Naive thymus-derived CD4-positive, alpha-beta T cell (primary cell): ENCODE measurements around the gene KCNH8. TPM values are rescaled to one million over a fixed set of nuclear protein-coding genes. Genes with fewer than 3 reads are reported as not detected.
"Not testable (repeated sequence)": the region's sequence is repeated elsewhere in the genome, so short reads cannot be mapped to it uniquely, and the experiment has no call there.

Experiments
- ATAC-seq: fragments of 150-1000 bp; cut with Tn5 transposase; 2 replicates; pipeline ENCODE4 v1.10.0; 2021; ENCODE audit warnings: mild to moderate bottlenecking, moderate library complexity
- CTCF ChIA-PET: fragments of 350-600 bp; sonication (Branson Sonifier 250); formaldehyde crosslinking; loops from one replicate; lab custom pipeline; 2021; ENCODE audit warnings: antibody characterized with exemption; lab: Charles Lee
- POLR2A ChIA-PET: fragments of 350-600 bp; sonication (Branson Sonifier 250); formaldehyde crosslinking; loops from one replicate; lab custom pipeline; 2021; ENCODE audit warnings: antibody characterized with exemption, inconsistent platforms; lab: Charles Lee
- DNase-seq, 9 donors: peaks; one replicate each; pipeline versions ENCODE4 v3.0.0 to v3.0.0-alpha.2; 2020 to 2022; ENCODE audit warnings: mixed read lengths in 1 of 9
- H3K27ac ChIP-seq: one replicate; pipeline ENCODE4 v1.7.0; 2013; ENCODE audit warnings: mild to moderate bottlenecking, low read depth, low read length, moderate library complexity
- H3K27me3 ChIP-seq, 2 donors: one replicate each; pipeline ENCODE4 v1.7.0; 2013; ENCODE audit warnings: low read length in 2 of 2, mild to moderate bottlenecking in 2 of 2, moderate library complexity in 2 of 2; ENCODE audit not compliant: control insufficient read depth in 2 of 2, insufficient read depth in 2 of 2
- H3K36me3 ChIP-seq, 3 experiments: 1 replicate in 2 of 3; 2 replicates in 1 of 3; pipeline ENCODE4 v1.7.0; 2013; ENCODE audit warnings: low read length in 3 of 3, mild to moderate bottlenecking in 3 of 3, moderate library complexity in 1 of 3; ENCODE audit not compliant: insufficient read depth in 3 of 3, control insufficient read depth in 2 of 3
- H3K4me1 ChIP-seq, 2 donors: one replicate each; pipeline ENCODE4 v1.7.0; 2013; ENCODE audit warnings: low read length in 2 of 2, mild to moderate bottlenecking in 2 of 2, moderate library complexity in 1 of 2; ENCODE audit not compliant: control insufficient read depth in 2 of 2, insufficient read depth in 2 of 2
- H3K4me3 ChIP-seq: 2 replicates; pipeline ENCODE4 v1.7.0; 2013; ENCODE audit warnings: mild to moderate bottlenecking, low read length
- H3K9me3 ChIP-seq, 3 experiments: 1 replicate in 2 of 3; 2 replicates in 1 of 3; pipeline ENCODE4 v1.7.0; 2013; ENCODE audit warnings: low read length in 3 of 3; ENCODE audit not compliant: control insufficient read depth in 2 of 3
- H3K27ac Mint-ChIP-seq, 9 donors: one replicate each; pipeline ENCODE4 v1.8.0; 2020 to 2022; ENCODE audit warnings: mixed read lengths in 9 of 9, mild to moderate bottlenecking in 8 of 9, moderate library complexity in 5 of 9, inconsistent platforms in 2 of 9
- H3K27me3 Mint-ChIP-seq, 5 donors: one replicate each; pipeline ENCODE4 v1.8.0; 2021 to 2022; ENCODE audit warnings: mixed read lengths in 5 of 5, mild to moderate bottlenecking in 1 of 5
- H3K36me3 Mint-ChIP-seq, 5 donors: one replicate each; pipeline ENCODE4 v1.8.0; 2020 to 2022; ENCODE audit warnings: mixed read lengths in 5 of 5, mild to moderate bottlenecking in 3 of 5, inconsistent platforms in 1 of 5
- H3K4me1 Mint-ChIP-seq, 7 donors: one replicate each; pipeline ENCODE4 v1.8.0; 2020 to 2022; ENCODE audit warnings: mixed read lengths in 7 of 7, mild to moderate bottlenecking in 3 of 7, inconsistent platforms in 1 of 7
- H3K4me3 Mint-ChIP-seq, 10 donors: one replicate each; pipeline ENCODE4 v1.8.0; 2020 to 2022; ENCODE audit warnings: mild to moderate bottlenecking in 10 of 10, mixed read lengths in 10 of 10, moderate library complexity in 6 of 10, inconsistent platforms in 2 of 10
- H3K9me3 Mint-ChIP-seq, 11 donors: one replicate each; pipeline ENCODE4 v1.8.0; 2020 to 2022; ENCODE audit warnings: mixed read lengths in 11 of 11, mild to moderate bottlenecking in 4 of 11, inconsistent platforms in 1 of 11, moderate library complexity in 1 of 11
- intact Hi-C, 2 donors: fragments of 100-400 bp; cut with micrococcal nuclease; formaldehyde crosslinking; loops; one replicate each; pipeline ENCODE4 v1.15.1; 2023
- polyA plus RNA-seq, 2 donors: library from polyadenylated mRNA; unstranded; fragments of 300-500 nt; fragmentation: Illumina TruSeq; gene quantifications; one replicate each; pipeline ENCODE4 v1.2.3, GENCODE V29; 2021
- total RNA-seq, 6 experiments: library from RNA in 5 of 6; stranded (reverse) in 5 of 6; gene quantifications; 1 replicate in 5 of 6; 2 replicates in 1 of 6; pipeline ENCODE4 v1.2.3 and lab custom pipeline; 2021 to 2026

Gene KCNH8
- total RNA-seq (under 1 TPM in 3 of 5 experiments, not detected in 2; 0.16 to 0.29 (median 0.22) TPM), polyA plus RNA-seq (not detected), total RNA-seq (lab: John Stamatoyannopoulos, UW) (0.54 reads per million)

GRCh38 chr3:19147905-19148767 lies at the start of gene KCNH8:
KCNH8 (plus strand) TSS chr3:19148510; CDS start chr3:19148720, 210 bp downstream.
- H3K36me3 ChIP-seq = no peaks in the 10 kb centered on the region
- no peaks in the 10 kb centered on the region for H3K27me3 ChIP-seq
- peak within 1 kb of the TSS; percentile 59 for H3K27ac ChIP-seq
- intact Hi-C loops = loop anchor here (1.0 to 10.0 kb wide), 5 partner anchors 83 to 1039 kb away; partner anchors contain the start of genes SGO1 (in 2 of the 2) and RAB5A (in 1 of the 2)
- H3K4me3 Mint-ChIP-seq = peak within 1 kb of the TSS; percentile 90 to 95 (median 93)
- peaks cover 0 to 4% (median 0%) of the 10 kb centered on the region in 3 experiments for H3K9me3 ChIP-seq
- H3K4me1 ChIP-seq = peaks cover 3 to 17% of the 10 kb centered on the region in 2 donors
- peaks cover 0 to 15% (median 5%) of the 10 kb centered on the region in 11 donors for H3K9me3 Mint-ChIP-seq
- peak within 1 kb of the TSS; percentile 72 for H3K4me3 ChIP-seq
- H3K4me1 Mint-ChIP-seq = peaks cover 8 to 28% (median 21%) of the 10 kb centered on the region in 7 donors
- H3K27ac Mint-ChIP-seq = peak within 1 kb of the TSS; percentile 25 to 94 (median 84)
- peak in 6 of 9 donors; percentile 0 to 22 (median 10) for DNase-seq
- H3K36me3 Mint-ChIP-seq = peaks cover 0 to 5% (median 0%) of the 10 kb centered on the region in 5 donors
- POLR2A ChIA-PET = no interaction called here
- peaks cover 28 to 51% (median 42%) of the 10 kb centered on the region in 5 donors for H3K27me3 Mint-ChIP-seq
- CTCF ChIA-PET = no interaction called here
- ATAC-seq = no peak

DNA sequence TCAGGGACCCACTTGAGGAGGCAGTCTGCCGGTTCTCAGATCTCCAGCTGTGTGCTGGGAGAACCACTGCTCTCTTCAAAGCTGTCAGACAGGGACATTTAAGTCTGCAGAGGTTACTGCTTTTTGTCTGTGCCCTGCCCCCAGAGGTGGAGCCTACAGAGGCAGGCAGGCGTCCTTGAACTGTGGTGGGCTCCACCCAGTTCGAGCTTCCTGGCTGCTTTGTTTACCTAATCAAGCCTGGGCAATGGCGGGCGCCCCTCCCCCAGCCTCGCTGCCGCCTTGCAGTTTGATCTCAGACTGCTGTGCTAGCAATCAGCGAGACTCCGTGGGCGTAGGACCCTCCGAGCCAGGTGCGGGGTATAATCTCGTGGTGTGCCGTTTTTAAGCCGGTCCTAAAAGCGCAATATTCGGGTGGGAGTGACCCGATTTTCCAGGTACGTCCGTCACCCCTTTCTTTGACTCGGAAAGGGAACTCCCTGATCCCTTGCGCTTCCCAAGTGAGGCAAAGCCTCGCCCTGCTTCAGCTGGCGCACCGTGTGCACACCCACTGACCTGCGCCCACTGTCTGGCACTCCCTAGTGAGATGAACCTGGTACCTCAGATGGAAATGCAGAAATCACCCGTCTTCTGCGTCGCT lies 45.5 kb upstream of the KCNH8 start:
- not testable (repeated sequence) for H3K9me3 ChIP-seq, H3K36me3 ChIP-seq, H3K4me3 ChIP-seq, H3K4me1 Mint-ChIP-seq, H3K36me3 Mint-ChIP-seq, H3K27me3 ChIP-seq, H3K27ac ChIP-seq, ATAC-seq, H3K4me1 ChIP-seq
- peak in 6 of 9 donors; percentile 5 to 54 (median 30) for DNase-seq
- peaks cover 0 to 28% (median 6%) of the 10 kb centered on the region in 5 donors for H3K27me3 Mint-ChIP-seq
- ChIA-PET CTCF (interaction anchor here (1.6 kb wide), 1 partner anchor 44 kb away, joined by 9 read pairs; no protein-coding TSS in a partner anchor), POLR2A (interaction anchor here (1.2 kb wide), 1 partner anchor 24 kb away, joined by 3 read pairs; no protein-coding TSS in a partner anchor)
- H3K27ac Mint-ChIP-seq = peak overlapping the region in 7 of 9 donors; percentile 72 to 95 (median 88)
- H3K4me3 Mint-ChIP-seq = peak overlapping the region in 9 of 10 donors; percentile 62 to 87 (median 78)
- intact Hi-C loops = loop anchor here in 1 of 2 donors (1.0 to 10.0 kb wide), 3 partner anchors 47 to 1082 kb away; partner anchors contain the start of genes RAB5A and SGO1
- H3K9me3 Mint-ChIP-seq = peaks cover 0 to 11% (median 3%) of the 10 kb centered on the region in 11 donors

DNA sequence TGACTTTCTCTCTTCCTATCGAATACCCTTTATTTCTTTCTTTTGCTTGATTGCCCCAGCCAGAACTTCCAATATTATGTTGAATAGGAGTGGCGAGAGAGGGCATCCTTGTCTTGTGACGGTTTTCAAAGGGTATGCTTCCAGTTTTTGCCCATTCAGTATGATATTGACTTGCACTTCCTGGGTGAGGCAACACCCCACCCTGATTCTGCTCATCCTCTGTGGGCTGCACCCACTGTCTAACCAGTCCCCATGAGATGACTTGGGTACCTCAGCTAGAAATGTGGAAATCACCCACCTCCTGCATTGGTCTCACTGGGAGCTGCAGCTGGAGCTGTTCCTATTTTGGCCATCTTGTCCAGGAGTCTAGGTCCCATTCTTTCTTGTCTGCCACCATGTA lies 44.8 kb upstream of the KCNH8 start:
- H3K4me3 Mint-ChIP-seq = peak overlapping the region in 9 of 10 donors; percentile 62 to 87 (median 78)
- peaks cover 0 to 5% (median 0%) of the 10 kb centered on the region in 5 donors for H3K36me3 Mint-ChIP-seq
- Histone ChIP-seq H3K4me3 (no peak overlapping the region), H3K27me3 (no peaks in the 10 kb centered on the region), H3K36me3 (no peaks in the 10 kb centered on the region), H3K9me3 (peaks cover 0 to 5% (median 0%) of the 10 kb centered on the region in 3 experiments), H3K4me1 (no peaks in the 10 kb centered on the region), H3K27ac (no peak overlapping the region)
- peaks cover 0 to 7% (median 0%) of the 10 kb centered on the region in 7 donors for H3K4me1 Mint-ChIP-seq
- CTCF ChIA-PET = interaction anchor here (1.6 kb wide), 1 partner anchor 43 kb away, joined by 9 read pairs; no protein-coding TSS in a partner anchor
- H3K9me3 Mint-ChIP-seq = peaks cover 0 to 14% (median 3%) of the 10 kb centered on the region in 11 donors
- intact Hi-C loops = loop anchor here in 1 of 2 donors (1.0 to 10.0 kb wide), 3 partner anchors 46 to 1081 kb away; partner anchors contain the start of genes RAB5A and SGO1
- peaks cover 0 to 28% (median 6%) of the 10 kb centered on the region in 5 donors for H3K27me3 Mint-ChIP-seq
- no peak for ATAC-seq
- H3K27ac Mint-ChIP-seq = peak overlapping the region in 7 of 9 donors; percentile 72 to 95 (median 88)
- DNase-seq = peak in 2 of 9 donors; percentile 6 to 8
- POLR2A ChIA-PET = no interaction called here

GRCh38 chr3:19104459-19104858 lies 43.9 kb upstream of the KCNH8 start:
- Histone ChIP-seq H3K36me3 (no peaks in the 10 kb centered on the region), H3K4me3 (no peak overlapping the region), H3K9me3 (peaks cover 0 to 5% (median 0%) of the 10 kb centered on the region in 3 experiments), H3K4me1 (no peaks in the 10 kb centered on the region), H3K27ac (no peak overlapping the region), H3K27me3 (no peaks in the 10 kb centered on the region)
- CTCF ChIA-PET = no interaction called here
- H3K27ac Mint-ChIP-seq = no peak overlapping the region
- H3K9me3 Mint-ChIP-seq = peaks cover 0 to 19% (median 4%) of the 10 kb centered on the region in 11 donors
- DNase-seq = no peak
- peaks cover 0 to 5% (median 0%) of the 10 kb centered on the region in 5 donors for H3K36me3 Mint-ChIP-seq
- no peak overlapping the region for H3K4me3 Mint-ChIP-seq
- no peak for ATAC-seq
- H3K4me1 Mint-ChIP-seq = peaks cover 0 to 7% (median 0%) of the 10 kb centered on the region in 7 donors
- intact Hi-C loops = loop anchor here in 1 of 2 donors (5.0 to 10.0 kb wide), 2 partner anchors 843 to 1080 kb away; partner anchors contain the start of genes RAB5A and SGO1
- peaks cover 0 to 28% (median 6%) of the 10 kb centered on the region in 5 donors for H3K27me3 Mint-ChIP-seq
- POLR2A ChIA-PET = no interaction called here

- peaks cover 0 to 19% (median 4%) of the 10 kb centered on the region in 11 donors for H3K9me3 Mint-ChIP-seq
- no peak overlapping the region for H3K27ac Mint-ChIP-seq
- H3K36me3 Mint-ChIP-seq = peaks cover 0 to 5% (median 0%) of the 10 kb centered on the region in 5 donors
- no peak for DNase-seq
- Histone ChIP-seq H3K4me3 (no peak overlapping the region), H3K27ac (no peak overlapping the region), H3K4me1 (no peaks in the 10 kb centered on the region), H3K9me3 (peaks cover 0 to 5% (median 0%) of the 10 kb centered on the region in 3 experiments), H3K36me3 (no peaks in the 10 kb centered on the region), H3K27me3 (no peaks in the 10 kb centered on the region)
- intact Hi-C loops = loop anchor here in 1 of 2 donors (10.0 kb wide), 1 partner anchor 1079 kb away; the partner anchor contains the start of gene SGO1
- no peak overlapping the region for H3K4me3 Mint-ChIP-seq
- POLR2A ChIA-PET = interaction anchor here (1.2 kb wide), 1 partner anchor 41 kb away, joined by 3 read pairs; no protein-coding TSS in a partner anchor
- H3K4me1 Mint-ChIP-seq = peaks cover 0 to 7% (median 0%) of the 10 kb centered on the region in 7 donors
- peaks cover 0 to 28% (median 6%) of the 10 kb centered on the region in 5 donors for H3K27me3 Mint-ChIP-seq
- no peak for ATAC-seq
- CTCF ChIA-PET = no interaction called here
Observed at GRCh38 chr3:19105826-19106225, 42.5 kb upstream of the KCNH8 start.
